Choroid plexus epithelial cell (primary cell): ENCODE results near the gene SLC24A3.
A peak's percentile ranks its signal among the peaks of the same experiment; 100 is the strongest.

Source experiments
- DNase-seq: peaks from one replicate; pipeline ENCODE4 v3.0.0-alpha.2; 2010; ENCODE audit warnings: low read depth
- H3K4me3 ChIP-seq: 2 replicates; pipeline ENCODE4 v1.5.1; 2011; ENCODE audit warnings: low read depth, mild to moderate bottlenecking, control low read depth, low read length, moderate library complexity
- TF ChIP-seq, protein P1 (sequence below): conservative IDR thresholded peaks from 2 replicates; pipeline ENCODE4 v1.5.1; 2011; ENCODE audit warnings: low read depth, mild to moderate bottlenecking, control low read depth, inconsistent platforms, low read length, moderate library complexity

SLC24A3 gene

DNA sequence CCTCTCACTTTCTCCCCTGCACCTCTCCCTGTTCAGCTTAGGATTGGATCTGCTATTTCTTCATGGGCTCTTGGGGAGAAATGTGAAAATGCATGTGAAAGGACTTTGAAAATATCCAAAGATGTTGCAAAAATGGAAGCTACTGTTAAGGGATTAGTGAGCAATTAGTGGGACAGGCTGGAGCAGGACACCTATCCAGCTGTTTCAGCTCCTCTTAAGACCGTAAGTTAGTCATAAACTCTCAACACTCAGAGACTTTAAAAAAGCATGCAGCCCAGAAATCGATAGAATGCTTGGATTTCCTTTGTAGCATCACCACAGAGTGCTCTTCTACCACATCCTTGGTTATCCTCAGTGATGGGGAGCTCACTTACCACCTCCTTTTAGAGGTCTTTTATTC lies 88.7 kb downstream of the SLC24A3 start:
- no peak for DNase-seq
- H3K4me3 ChIP-seq: no peak overlapping the region
- TF ChIP-seq, protein P1, sequence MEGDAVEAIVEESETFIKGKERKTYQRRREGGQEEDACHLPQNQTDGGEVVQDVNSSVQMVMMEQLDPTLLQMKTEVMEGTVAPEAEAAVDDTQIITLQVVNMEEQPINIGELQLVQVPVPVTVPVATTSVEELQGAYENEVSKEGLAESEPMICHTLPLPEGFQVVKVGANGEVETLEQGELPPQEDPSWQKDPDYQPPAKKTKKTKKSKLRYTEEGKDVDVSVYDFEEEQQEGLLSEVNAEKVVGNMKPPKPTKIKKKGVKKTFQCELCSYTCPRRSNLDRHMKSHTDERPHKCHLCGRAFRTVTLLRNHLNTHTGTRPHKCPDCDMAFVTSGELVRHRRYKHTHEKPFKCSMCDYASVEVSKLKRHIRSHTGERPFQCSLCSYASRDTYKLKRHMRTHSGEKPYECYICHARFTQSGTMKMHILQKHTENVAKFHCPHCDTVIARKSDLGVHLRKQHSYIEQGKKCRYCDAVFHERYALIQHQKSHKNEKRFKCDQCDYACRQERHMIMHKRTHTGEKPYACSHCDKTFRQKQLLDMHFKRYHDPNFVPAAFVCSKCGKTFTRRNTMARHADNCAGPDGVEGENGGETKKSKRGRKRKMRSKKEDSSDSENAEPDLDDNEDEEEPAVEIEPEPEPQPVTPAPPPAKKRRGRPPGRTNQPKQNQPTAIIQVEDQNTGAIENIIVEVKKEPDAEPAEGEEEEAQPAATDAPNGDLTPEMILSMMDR: no peak

- no peak overlapping the region for H3K4me3 ChIP-seq
- TF ChIP-seq, protein P1: no peak
- DNase-seq: no peak
Observed at GRCh38 chr20:19301843-19302242, 89.4 kb downstream of the SLC24A3 start.

DNA sequence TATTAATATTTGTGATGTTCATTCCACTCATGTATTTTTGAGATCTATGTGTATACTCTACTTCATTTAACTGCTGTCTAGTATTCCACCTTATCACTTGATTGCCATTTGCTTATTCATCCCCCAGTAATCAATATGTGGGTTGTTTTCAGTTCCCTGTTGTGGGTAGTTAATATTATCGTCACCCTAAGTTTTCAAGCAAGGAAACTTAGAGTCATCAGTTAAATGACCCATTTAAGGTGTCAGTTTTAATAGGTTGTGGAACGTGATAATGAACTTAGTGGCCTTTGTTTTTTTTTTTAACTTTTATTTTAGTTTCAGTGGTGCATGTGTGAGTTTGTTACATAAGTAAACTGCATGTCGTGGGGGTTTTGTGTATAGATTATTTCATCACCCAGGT lies 90.3 kb downstream of the SLC24A3 start:
- DNase-seq: no peak
- TF ChIP-seq, protein P1: no peak
- no peak overlapping the region for H3K4me3 ChIP-seq

DNA sequence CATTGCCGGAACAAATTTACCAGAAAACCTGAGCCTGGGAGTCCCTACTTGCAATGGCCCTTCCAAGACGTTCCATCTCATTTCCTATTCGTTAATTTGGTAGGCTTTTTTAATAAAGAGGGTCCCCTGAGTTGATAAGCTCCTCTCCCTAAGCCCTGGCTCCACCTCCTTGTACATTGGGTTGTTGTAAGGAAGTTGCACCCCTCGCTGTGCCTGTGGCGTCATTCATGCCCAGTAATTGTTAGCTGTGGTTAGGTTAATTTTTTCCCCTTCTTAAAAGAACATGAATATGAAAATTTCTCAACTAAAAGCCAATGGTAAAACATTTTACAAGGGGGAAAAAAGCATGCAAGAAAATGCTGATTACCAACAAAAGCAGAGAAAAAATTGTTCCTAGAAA lies 91.9 kb downstream of the SLC24A3 start:
- TF ChIP-seq, protein P1: no peak
- DNase-seq: no peak
- H3K4me3 ChIP-seq: no peak overlapping the region

DNA sequence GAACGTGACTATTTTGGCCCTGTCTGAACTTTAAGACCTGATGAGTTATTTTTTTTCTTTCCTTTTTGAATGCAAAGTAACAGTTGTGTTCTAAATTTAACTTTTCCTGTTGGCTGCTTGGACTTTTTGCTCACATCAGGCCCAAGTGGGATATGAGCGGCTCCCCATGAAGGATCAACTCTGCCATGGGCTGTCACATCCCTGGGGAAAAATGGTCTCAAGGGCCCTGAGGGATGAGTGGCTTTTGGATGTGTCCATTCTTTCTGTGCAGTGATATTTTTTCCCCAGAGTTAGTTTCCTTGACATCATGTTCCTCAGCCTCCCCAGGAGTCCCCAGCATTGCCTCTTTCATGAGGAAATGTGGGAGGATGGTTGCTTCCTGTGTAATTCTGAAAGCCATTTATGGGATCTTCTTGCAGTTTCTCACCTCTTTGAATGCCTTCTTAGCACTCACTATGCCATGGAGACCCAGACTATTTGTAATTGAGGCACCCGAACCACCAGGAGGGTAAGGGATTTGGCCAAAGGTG lies 92.5 kb downstream of the SLC24A3 start:
- TF ChIP-seq, protein P1: no peak
- no peak overlapping the region for H3K4me3 ChIP-seq
- DNase-seq: no peak

DNA sequence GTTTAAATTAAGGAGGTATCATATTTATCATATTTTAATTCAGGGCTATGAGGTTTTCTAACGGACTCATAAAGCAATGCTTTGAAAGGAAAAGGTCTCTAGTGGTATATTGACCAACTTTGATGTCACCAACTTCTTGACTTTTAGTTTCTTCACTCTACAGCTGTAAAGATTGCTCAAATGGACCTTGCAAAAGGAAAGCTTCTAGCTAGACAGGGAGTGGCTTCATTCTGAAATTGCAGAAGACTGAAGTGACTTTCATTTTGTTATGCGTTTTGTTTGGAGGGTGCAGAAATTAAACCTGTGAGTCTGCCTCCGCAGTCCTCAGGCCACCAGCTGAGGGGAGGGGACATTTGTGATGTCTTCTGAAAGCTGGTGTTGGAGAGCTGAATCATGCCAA lies 95.7 kb downstream of the SLC24A3 start:
- TF ChIP-seq, protein P1: no peak
- H3K4me3 ChIP-seq: no peak overlapping the region
- no peak for DNase-seq

DNA sequence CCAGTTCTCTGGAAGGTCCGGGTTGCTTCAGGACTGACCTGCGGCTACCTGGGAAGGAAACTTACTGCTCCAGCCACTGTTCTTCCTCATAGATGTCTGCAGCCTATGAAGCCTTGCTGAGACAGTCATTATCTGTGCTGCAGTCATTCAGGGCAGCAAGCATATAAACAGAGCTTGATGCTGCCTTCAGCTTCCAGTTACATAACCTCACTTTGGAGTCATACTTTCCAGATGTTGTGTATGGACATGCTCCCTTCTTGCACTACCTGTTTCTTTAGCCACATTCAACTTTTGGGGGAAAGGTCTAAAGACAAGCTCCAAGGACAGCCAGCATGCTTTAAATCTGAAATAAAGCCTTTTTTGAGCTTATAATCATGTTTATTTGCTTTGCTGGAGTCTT lies 98.1 kb downstream of the SLC24A3 start:
- peak; percentile 7 for DNase-seq
- TF ChIP-seq, protein P1: no peak
- no peak overlapping the region for H3K4me3 ChIP-seq
